NCI-H82 (cell line): ENCODE data around the gene CHI3L1.
A peak's percentile ranks its signal among the peaks of the same experiment; 100 is the strongest.

Experiments
- DNase-seq: peaks from one replicate; lab custom pipeline; 2025; lab: John Stamatoyannopoulos, UW

The CHI3L1 gene

GRCh38 chr1:203168991-203169390 lies 17.5 kb downstream of the CHI3L1 start:
- no peak for DNase-seq

DNA sequence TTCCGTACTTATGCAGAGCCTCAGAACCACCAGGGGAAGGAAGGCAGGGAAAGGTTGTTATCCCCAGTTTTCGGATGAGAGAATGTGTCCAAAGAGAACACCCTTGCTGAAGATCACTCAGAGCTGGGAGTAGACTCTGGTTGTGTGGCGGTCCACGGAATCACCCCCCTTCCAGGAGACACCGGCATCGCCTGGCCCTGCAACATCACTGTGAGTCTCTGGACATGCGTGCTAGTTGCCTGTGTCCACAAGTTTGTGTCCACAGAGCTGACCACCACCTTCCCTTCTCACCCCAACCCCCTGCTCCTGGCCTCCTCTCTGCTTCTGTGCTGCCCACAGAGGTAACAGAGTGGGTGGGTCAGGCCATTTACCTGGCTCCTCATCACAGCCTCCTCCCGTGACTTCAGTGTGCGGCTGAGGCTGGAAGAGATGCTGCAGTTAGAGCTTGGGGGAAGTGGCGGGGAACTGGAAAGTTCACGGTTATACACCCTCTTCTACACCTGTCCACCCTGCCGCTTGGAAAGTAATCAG lies 18.2 kb downstream of the CHI3L1 start:
- no peak for DNase-seq

DNA sequence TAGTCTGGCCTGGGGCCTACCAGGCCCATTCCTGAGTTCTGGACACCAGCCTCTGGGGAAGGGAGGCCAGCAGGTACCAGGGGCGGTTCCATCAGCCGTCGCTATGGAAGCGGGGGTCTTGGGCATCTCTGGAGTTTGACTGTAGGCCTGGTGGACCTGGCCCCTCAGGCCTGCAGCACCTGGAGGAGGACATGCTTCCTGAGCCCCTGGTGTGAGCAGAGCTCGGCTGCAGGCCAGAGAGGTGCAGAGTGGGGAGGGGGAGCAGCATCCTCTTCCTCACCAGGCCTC lies 18.6 kb downstream of the CHI3L1 start:
- DNase-seq = no peak

DNA sequence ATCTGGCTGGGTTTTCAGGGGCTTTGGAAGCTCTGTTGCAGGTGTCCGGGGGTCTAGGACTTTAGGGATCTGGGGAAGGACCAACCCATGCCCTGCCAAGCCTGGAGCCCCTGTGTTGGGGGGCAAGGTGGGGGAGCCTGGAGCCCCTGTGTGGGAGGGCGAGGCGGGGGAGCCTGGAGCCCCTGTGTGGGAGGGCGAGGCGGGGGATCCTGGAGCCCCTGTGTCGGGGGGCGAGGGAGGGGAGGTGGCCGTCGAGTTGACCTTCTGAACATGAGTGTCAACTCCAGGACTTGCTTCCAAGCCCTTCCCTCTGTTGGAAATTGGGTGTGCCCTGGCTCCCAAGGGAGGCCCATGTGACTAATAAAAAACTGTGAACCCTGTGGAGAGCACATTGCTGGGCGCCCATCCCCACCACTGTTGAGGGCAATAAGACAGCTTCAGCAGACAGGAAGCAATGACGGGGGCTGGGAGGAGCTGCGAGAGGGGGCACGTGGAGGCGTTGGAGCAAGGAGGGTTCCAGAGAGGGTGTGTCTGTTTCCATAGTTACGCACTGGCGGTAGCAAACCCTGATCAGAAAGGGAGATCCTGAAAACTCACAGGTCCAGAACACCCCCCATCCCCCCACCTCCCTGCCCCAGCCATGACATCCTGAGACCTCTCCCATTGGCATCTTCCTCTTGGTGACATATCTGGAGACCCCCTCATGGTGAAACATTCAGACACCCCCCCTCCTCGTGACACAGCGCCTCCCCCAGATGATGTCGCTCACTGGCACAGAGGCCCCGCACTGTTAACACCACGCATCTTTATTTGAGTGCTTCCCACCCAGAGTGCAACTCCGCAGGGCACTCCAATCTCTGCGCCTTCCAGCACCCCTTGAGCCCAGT lies 19.2 kb downstream of the CHI3L1 start:
- no peak for DNase-seq

DNA sequence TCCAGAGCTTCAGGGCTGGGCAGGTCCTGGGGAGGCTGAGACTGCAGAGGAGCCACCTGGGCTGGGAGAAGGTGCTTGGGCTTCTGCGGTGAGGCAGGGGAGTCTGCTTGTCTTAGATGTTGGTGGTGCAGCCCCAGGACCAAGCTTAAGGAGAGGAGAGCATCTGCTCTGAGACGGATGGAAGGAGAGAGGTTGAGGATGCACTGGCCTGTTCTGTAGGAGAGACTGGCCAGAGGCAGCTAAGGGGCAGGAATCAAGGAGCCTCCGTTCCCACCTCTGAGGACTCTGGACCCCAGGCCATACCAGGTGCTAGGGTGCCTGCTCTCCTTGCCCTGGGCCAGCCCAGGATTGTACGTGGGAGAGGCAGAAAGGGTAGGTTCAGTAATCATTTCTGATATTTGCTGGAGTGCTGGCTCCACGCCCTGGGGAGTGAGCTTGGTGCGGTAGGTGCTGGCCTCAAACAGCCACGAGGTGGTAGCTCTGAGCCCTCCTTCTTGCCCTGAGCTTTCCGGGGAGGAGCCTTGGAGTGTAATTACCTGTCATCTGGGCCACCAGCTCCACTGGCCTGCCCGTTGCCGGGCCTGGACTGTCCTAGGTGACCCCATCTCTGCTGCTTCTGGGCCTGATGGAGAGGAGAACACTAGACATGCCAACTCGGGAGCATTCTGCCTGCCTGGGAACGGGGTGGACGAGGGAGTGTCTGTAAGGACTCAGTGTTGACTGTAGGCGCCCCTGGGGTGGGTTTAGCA lies 20.1 kb downstream of the CHI3L1 start:
- peak; percentile 58 for DNase-seq

DNA sequence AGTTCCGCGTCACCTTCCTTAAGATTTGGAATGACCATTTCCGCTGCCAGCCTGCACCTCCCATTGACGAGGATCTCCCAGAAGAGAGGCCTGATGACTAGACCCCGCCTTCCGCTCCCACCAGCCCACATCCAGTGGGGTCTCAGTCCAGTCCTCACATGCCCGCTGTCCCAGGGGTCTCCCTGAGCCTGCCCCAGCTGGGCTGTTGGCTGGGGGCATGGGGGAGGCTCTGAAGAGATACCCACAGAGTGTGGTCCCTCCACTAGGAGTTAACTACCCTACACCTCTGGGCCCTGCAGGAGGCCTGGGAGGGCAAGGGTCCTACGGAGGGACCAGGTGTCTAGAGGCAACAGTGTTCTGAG lies 20.7 kb downstream of the CHI3L1 start:
- no peak for DNase-seq

- DNase-seq = no peak
Measured at GRCh38 chr1:203165101-203165799, 21.3 kb downstream of the CHI3L1 start.

DNA sequence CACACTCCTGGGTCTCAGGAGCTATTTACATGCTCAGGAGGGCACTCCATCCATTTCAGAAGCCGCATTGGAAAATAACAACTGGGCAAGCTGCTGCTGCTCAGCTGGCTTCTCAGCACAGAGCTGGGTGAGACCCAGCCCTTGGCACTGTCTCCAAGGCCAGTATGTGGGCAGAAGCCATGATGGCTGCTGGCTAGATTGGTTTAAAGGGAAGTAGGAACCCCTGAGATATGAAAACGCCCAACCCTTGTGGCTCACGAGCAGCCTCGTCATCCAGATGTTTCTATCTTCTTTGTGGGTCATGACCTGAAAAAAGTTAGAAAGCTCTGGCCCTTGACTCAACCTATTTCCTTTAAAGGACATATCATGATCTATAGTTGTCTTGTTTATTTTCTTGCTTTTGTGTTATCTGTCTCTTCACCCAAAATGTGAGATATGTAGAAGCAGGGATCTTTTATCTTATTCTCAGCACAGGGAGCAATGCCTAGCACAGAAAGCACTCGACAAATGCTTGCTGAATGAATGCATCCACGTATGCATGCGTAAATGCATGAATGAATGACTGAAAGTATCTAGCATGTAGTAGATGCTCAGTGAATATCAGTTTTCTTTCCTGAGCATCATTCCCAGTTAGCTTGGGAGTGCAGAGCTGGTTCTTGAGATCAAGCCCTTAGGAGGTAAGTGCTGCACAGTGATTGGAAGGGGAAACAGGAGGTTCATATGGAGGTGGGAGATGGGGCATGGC lies 22.4 kb downstream of the CHI3L1 start:
- DNase-seq = no peak

GRCh38 chr1:203162403-203162802 lies 24.1 kb downstream of the CHI3L1 start:
- peak; percentile 77 for DNase-seq

DNA sequence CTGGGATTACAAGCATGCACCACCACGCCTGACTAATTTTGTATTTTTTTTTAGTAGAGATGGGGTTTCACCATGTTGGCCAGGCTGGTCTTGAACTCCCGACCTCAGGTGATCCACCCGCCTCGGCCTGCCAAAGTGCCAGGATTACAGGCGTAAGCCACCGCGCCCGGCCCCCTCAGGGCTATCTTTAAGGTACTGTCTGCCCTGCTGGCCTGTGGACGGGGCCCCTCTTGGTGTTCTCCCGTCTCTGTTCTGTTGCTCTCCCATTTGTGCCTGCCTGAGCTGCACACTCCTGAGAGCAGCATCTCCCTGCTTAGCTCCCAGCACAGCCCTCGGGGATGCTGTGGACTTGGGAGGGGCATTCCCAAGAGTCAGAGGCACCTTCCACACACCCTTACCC lies 24.8 kb downstream of the CHI3L1 start:
- no peak for DNase-seq

- DNase-seq = no peak
Measured at GRCh38 chr1:203161175-203161574, 25.3 kb downstream of the CHI3L1 start.

GRCh38 chr1:203159844-203160243 lies 26.7 kb downstream of the CHI3L1 start:
- no peak for DNase-seq

GRCh38 chr1:203158960-203159665 lies 27.4 kb downstream of the CHI3L1 start:
- DNase-seq = peak; percentile 95

GRCh38 chr1:203158423-203158822 lies 28.1 kb downstream of the CHI3L1 start:
- no peak for DNase-seq

GRCh38 chr1:203156280-203156679 lies 30.2 kb downstream of the CHI3L1 start:
- DNase-seq = no peak

DNA sequence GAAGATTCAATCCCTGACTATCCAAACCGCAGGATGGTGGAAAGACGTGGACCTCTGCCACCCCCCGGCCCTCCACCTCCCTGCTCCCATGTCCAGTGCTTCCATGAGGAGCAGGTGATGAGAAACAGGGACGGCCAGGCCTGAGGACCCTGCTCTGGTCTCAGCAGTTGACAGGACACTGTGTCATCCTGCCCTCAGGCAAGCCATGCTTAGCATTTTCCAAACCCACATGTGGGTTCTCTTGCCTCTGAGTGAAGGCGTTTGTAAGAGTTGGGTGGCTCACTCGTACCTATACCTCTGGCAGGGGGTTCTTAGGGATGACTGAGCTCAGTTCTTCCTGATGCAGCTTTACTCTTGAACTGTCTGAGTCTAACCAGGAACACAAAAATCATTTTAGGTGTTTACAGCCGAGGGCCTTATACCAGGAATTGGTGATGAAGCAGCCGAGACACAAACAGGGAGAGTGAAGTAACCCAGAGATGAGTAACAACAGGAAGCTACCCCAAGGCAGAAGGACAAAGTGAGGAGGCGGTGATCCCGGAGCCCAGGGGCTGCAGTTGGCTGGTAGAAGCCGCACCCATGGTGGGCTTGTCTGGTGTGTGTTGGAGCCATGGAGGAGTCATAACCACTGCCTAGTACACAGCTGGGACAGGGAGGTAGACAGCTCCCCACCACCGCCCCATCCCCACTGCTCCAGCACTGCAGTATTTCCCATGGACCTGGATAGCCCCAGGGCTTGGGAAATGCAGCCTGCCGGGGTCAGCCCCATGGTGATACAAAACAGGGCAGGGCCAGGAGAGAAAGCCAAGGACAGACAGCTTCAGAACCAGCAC lies 32.3 kb downstream of the CHI3L1 start:
- no peak for DNase-seq

DNA sequence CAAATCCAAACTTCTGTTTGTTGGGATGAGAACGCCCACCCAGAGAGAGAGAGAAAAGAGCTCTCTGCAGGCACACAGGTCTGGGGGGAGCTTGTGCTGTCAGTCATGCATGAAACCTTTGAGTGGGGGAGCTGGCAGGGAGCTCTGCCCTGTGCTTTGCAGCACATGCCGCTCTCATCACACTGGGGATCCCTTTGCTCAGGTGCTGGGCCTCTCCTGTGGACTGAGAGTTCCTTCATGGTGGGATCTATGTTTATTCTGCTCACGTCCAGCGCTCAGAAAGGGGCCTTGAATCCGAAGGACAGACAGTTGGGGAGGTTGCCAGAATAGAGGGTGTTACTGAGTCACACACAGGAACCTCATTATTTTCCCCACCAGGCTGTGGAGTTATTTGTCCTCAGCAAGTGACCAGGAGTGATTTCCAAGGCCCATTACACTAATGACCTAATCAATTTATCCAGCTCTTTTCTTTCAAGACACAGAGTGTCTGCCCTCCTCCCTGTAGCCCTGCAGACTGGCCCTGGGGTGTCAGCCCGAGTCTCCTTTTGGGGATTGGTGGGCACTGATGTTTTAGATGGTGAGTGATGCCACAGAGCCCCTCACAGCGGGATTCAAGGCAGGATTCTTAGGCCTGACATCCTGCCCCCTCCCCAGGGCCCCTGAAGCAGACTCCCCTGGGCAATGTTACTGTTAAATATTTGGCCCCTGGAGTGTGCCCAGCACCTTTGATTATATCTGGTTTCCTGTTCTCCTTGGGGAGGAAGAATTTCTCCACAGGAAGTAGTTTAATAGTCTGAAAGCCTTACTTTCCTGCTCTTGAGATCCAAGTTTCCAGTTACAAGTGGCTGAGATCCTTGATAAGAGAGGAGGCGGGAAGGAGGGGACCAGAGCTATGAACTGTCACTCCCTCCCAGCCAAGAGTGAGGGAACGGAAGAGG lies 33.2 kb downstream of the CHI3L1 start:
- no peak for DNase-seq

GRCh38 chr1:203152158-203153034 lies 34.1 kb downstream of the CHI3L1 start:
- DNase-seq = no peak
